WTC11 (cell line): ENCODE results near the gene KPTN. TPM values are rescaled to one million over a fixed set of nuclear protein-coding genes. Genes with fewer than 3 reads are reported as not detected.

Experiments used
- ATF2 ChIP-seq: sonication (generic); formaldehyde crosslinking; IDR thresholded peaks from 2 replicates; pipeline ENCODE4 v1.8.1; 2022; ENCODE audit warnings: low read depth, missing genetic modification reagents, borderline replicate concordance
- CBFB ChIP-seq: sonication (generic); formaldehyde crosslinking; IDR thresholded peaks from 2 replicates; pipeline ENCODE4 v1.8.1; 2022; ENCODE audit warnings: mild to moderate bottlenecking, low read depth, missing genetic modification reagents
- ELF4 ChIP-seq: sonication (generic); formaldehyde crosslinking; IDR thresholded peaks from 2 replicates; pipeline ENCODE4 v1.8.1; 2022; ENCODE audit warnings: low read depth, mild to moderate bottlenecking, moderate library complexity, missing genetic modification reagents
- ESRRA ChIP-seq: sonication (generic); formaldehyde crosslinking; IDR thresholded peaks from 2 replicates; pipeline ENCODE4 v1.8.1; 2022; ENCODE audit warnings: mild to moderate bottlenecking, missing genetic modification reagents, borderline replicate concordance
- ETV6 ChIP-seq: sonication (generic); formaldehyde crosslinking; IDR thresholded peaks from 2 replicates; pipeline ENCODE4 v1.8.1; 2022; ENCODE audit warnings: mild to moderate bottlenecking, missing genetic modification reagents
- FOXJ3 ChIP-seq: sonication (generic); formaldehyde crosslinking; IDR thresholded peaks from 2 replicates; pipeline ENCODE4 v1.9.0; 2021; ENCODE audit warnings: missing genetic modification reagents, mild to moderate bottlenecking, borderline replicate concordance
- GTF2I ChIP-seq: fragments of 250-450 bp; sonication (Bioruptor Pico); conservative IDR thresholded peaks from 2 replicates; pipeline ENCODE4 v1.4.0; 2021; ENCODE audit warnings: mild to moderate bottlenecking
- HMGA2 ChIP-seq: fragments of 250-450 bp; sonication (Bioruptor Pico); IDR thresholded peaks from 2 replicates; pipeline ENCODE4 v1.4.0; 2021; ENCODE audit warnings: mild to moderate bottlenecking, moderate library complexity
- NR1H2 ChIP-seq: sonication (generic); formaldehyde crosslinking; IDR thresholded peaks from 2 replicates; pipeline ENCODE4 v1.9.0; 2021; ENCODE audit warnings: mild to moderate bottlenecking, moderate library complexity, missing genetic modification reagents
- RELA ChIP-seq: sonication (generic); formaldehyde crosslinking; IDR thresholded peaks from 2 replicates; pipeline ENCODE4 v1.8.1; 2022; ENCODE audit warnings: missing genetic modification reagents, mild to moderate bottlenecking, borderline replicate concordance
- SMAD4 ChIP-seq: sonication (generic); formaldehyde crosslinking; IDR thresholded peaks from 2 replicates; pipeline ENCODE4 v1.8.0; 2022; ENCODE audit warnings: mild to moderate bottlenecking, missing genetic modification reagents
- USF1 ChIP-seq: sonication (generic); formaldehyde crosslinking; IDR thresholded peaks from 2 replicates; pipeline ENCODE4 v1.8.0; 2022; ENCODE audit warnings: mild to moderate bottlenecking, missing genetic modification reagents
- ZNF281 ChIP-seq: sonication (generic); formaldehyde crosslinking; IDR thresholded peaks from 2 replicates; pipeline ENCODE4 v1.8.0; 2023; ENCODE audit warnings: mild to moderate bottlenecking, missing genetic modification reagents
- ZNF423 ChIP-seq: fragments of 250-450 bp; sonication (Bioruptor Pico); IDR thresholded peaks from 2 replicates; pipeline ENCODE4 v2.1.2; 2022; ENCODE audit warnings: mild to moderate bottlenecking, moderate library complexity
- total RNA-seq: library from RNA; stranded (reverse); gene quantifications from 3 replicates; pipeline ENCODE4 v1.2.3, GENCODE V29; 2021
- TF ChIP-seq, protein P1 (sequence below): sonication (generic); formaldehyde crosslinking; IDR thresholded peaks from 2 replicates; pipeline ENCODE4 v1.8.1; 2022; ENCODE audit warnings: low read depth, mild to moderate bottlenecking, moderate library complexity, missing genetic modification reagents, borderline replicate concordance
- TF ChIP-seq, protein P2 (sequence below): sonication (generic); formaldehyde crosslinking; IDR thresholded peaks from 2 replicates; pipeline ENCODE4 v1.8.1; 2022; ENCODE audit warnings: mild to moderate bottlenecking, moderate library complexity, missing genetic modification reagents
- TF ChIP-seq, protein P3 (sequence below): sonication (generic); formaldehyde crosslinking; IDR thresholded peaks from 2 replicates; pipeline ENCODE4 v1.8.0; 2023; ENCODE audit warnings: missing genetic modification reagents, mild to moderate bottlenecking, borderline replicate concordance
- TF ChIP-seq, protein P4 (sequence below): sonication (generic); formaldehyde crosslinking; IDR thresholded peaks from 2 replicates; pipeline ENCODE4 v1.8.0; 2022; ENCODE audit warnings: mild to moderate bottlenecking, missing genetic modification reagents
- TF ChIP-seq, protein P5 (sequence below): sonication (generic); formaldehyde crosslinking; conservative IDR thresholded peaks from 2 replicates; pipeline ENCODE4 v1.8.1; 2023; ENCODE audit warnings: mild to moderate bottlenecking, low read depth, missing genetic modification reagents, moderate library complexity

Gene KPTN
- total RNA-seq, 1 experiment from 2014 or later = 24.5 TPM

- TF ChIP-seq ATF2 (CRISPR knock-in tag) (no peak), FOXJ3 (CRISPR knock-in tag) (no peak), RELA (CRISPR knock-in tag) (no peak), NR1H2 (no peak), GTF2I (CRISPR knock-in tag) (peak; percentile 95), SMAD4 (CRISPR knock-in tag) (no peak), ZNF281 (CRISPR knock-in tag) (no peak), ESRRA (CRISPR knock-in tag) (no peak), USF1 (no peak), ELF4 (CRISPR knock-in tag) (no peak), HMGA2 (no peak), ETV6 (CRISPR knock-in tag) (peak; percentile 41; the same call in 1 of the 2 replicates), ZNF423 (CRISPR knock-in tag) (0 out of 2 replicates have a peak, but pooled peaks have one; percentile 31), CBFB (CRISPR knock-in tag) (no peak)
- TF ChIP-seq, protein P1, sequence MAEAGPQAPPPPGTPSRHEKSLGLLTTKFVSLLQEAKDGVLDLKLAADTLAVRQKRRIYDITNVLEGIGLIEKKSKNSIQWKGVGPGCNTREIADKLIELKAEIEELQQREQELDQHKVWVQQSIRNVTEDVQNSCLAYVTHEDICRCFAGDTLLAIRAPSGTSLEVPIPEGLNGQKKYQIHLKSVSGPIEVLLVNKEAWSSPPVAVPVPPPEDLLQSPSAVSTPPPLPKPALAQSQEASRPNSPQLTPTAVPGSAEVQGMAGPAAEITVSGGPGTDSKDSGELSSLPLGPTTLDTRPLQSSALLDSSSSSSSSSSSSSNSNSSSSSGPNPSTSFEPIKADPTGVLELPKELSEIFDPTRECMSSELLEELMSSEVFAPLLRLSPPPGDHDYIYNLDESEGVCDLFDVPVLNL = no peak
- TF ChIP-seq, protein P2, sequence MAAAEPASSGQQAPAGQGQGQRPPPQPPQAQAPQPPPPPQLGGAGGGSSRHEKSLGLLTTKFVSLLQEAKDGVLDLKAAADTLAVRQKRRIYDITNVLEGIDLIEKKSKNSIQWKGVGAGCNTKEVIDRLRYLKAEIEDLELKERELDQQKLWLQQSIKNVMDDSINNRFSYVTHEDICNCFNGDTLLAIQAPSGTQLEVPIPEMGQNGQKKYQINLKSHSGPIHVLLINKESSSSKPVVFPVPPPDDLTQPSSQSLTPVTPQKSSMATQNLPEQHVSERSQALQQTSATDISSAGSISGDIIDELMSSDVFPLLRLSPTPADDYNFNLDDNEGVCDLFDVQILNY (CRISPR knock-in tag) = no peak
- TF ChIP-seq, protein P3, sequence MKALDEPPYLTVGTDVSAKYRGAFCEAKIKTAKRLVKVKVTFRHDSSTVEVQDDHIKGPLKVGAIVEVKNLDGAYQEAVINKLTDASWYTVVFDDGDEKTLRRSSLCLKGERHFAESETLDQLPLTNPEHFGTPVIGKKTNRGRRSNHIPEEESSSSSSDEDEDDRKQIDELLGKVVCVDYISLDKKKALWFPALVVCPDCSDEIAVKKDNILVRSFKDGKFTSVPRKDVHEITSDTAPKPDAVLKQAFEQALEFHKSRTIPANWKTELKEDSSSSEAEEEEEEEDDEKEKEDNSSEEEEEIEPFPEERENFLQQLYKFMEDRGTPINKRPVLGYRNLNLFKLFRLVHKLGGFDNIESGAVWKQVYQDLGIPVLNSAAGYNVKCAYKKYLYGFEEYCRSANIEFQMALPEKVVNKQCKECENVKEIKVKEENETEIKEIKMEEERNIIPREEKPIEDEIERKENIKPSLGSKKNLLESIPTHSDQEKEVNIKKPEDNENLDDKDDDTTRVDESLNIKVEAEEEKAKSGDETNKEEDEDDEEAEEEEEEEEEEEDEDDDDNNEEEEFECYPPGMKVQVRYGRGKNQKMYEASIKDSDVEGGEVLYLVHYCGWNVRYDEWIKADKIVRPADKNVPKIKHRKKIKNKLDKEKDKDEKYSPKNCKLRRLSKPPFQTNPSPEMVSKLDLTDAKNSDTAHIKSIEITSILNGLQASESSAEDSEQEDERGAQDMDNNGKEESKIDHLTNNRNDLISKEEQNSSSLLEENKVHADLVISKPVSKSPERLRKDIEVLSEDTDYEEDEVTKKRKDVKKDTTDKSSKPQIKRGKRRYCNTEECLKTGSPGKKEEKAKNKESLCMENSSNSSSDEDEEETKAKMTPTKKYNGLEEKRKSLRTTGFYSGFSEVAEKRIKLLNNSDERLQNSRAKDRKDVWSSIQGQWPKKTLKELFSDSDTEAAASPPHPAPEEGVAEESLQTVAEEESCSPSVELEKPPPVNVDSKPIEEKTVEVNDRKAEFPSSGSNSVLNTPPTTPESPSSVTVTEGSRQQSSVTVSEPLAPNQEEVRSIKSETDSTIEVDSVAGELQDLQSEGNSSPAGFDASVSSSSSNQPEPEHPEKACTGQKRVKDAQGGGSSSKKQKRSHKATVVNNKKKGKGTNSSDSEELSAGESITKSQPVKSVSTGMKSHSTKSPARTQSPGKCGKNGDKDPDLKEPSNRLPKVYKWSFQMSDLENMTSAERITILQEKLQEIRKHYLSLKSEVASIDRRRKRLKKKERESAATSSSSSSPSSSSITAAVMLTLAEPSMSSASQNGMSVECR (CRISPR knock-in tag) = no peak
- TF ChIP-seq, protein P4, sequence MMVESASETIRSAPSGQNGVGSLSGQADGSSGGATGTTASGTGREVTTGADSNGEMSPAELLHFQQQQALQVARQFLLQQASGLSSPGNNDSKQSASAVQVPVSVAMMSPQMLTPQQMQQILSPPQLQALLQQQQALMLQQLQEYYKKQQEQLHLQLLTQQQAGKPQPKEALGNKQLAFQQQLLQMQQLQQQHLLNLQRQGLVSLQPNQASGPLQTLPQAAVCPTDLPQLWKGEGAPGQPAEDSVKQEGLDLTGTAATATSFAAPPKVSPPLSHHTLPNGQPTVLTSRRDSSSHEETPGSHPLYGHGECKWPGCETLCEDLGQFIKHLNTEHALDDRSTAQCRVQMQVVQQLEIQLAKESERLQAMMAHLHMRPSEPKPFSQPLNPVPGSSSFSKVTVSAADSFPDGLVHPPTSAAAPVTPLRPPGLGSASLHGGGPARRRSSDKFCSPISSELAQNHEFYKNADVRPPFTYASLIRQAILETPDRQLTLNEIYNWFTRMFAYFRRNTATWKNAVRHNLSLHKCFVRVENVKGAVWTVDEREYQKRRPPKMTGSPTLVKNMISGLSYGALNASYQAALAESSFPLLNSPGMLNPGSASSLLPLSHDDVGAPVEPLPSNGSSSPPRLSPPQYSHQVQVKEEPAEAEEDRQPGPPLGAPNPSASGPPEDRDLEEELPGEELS (CRISPR knock-in tag) = no peak
- TF ChIP-seq, protein P5, sequence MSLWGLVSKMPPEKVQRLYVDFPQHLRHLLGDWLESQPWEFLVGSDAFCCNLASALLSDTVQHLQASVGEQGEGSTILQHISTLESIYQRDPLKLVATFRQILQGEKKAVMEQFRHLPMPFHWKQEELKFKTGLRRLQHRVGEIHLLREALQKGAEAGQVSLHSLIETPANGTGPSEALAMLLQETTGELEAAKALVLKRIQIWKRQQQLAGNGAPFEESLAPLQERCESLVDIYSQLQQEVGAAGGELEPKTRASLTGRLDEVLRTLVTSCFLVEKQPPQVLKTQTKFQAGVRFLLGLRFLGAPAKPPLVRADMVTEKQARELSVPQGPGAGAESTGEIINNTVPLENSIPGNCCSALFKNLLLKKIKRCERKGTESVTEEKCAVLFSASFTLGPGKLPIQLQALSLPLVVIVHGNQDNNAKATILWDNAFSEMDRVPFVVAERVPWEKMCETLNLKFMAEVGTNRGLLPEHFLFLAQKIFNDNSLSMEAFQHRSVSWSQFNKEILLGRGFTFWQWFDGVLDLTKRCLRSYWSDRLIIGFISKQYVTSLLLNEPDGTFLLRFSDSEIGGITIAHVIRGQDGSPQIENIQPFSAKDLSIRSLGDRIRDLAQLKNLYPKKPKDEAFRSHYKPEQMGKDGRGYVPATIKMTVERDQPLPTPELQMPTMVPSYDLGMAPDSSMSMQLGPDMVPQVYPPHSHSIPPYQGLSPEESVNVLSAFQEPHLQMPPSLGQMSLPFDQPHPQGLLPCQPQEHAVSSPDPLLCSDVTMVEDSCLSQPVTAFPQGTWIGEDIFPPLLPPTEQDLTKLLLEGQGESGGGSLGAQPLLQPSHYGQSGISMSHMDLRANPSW (CRISPR knock-in tag) = no peak
Observed at GRCh38 chr19:47483800-47484690, at the start of gene KPTN (continued).
